Naive thymus-derived CD4-positive, alpha-beta T cell (primary cell): ENCODE measurements around the gene DMRTB1. TPM values are rescaled to one million over a fixed set of nuclear protein-coding genes. Genes with fewer than 3 reads are reported as not detected.

Source experiments
- ATAC-seq: fragments of 150-1000 bp; cut with Tn5 transposase; 2 replicates; pipeline ENCODE4 v1.10.0; 2021; ENCODE audit warnings: mild to moderate bottlenecking, moderate library complexity
- CTCF ChIA-PET: fragments of 350-600 bp; sonication (Branson Sonifier 250); formaldehyde crosslinking; loops from one replicate; lab custom pipeline; 2021; ENCODE audit warnings: antibody characterized with exemption; lab: Charles Lee
- POLR2A ChIA-PET: fragments of 350-600 bp; sonication (Branson Sonifier 250); formaldehyde crosslinking; loops from one replicate; lab custom pipeline; 2021; ENCODE audit warnings: antibody characterized with exemption, inconsistent platforms; lab: Charles Lee
- DNase-seq, 9 donors: peaks; one replicate each; pipeline versions ENCODE4 v3.0.0 to v3.0.0-alpha.2; 2020 to 2022; ENCODE audit warnings: mixed read lengths in 1 of 9
- H3K27ac ChIP-seq: one replicate; pipeline ENCODE4 v1.7.0; 2013; ENCODE audit warnings: mild to moderate bottlenecking, low read depth, low read length, moderate library complexity
- H3K27me3 ChIP-seq, 2 donors: one replicate each; pipeline ENCODE4 v1.7.0; 2013; ENCODE audit warnings: low read length in 2 of 2, mild to moderate bottlenecking in 2 of 2, moderate library complexity in 2 of 2; ENCODE audit not compliant: control insufficient read depth in 2 of 2, insufficient read depth in 2 of 2
- H3K36me3 ChIP-seq, 3 experiments: 1 replicate in 2 of 3; 2 replicates in 1 of 3; pipeline ENCODE4 v1.7.0; 2013; ENCODE audit warnings: low read length in 3 of 3, mild to moderate bottlenecking in 3 of 3, moderate library complexity in 1 of 3; ENCODE audit not compliant: insufficient read depth in 3 of 3, control insufficient read depth in 2 of 3
- H3K4me1 ChIP-seq, 2 donors: one replicate each; pipeline ENCODE4 v1.7.0; 2013; ENCODE audit warnings: low read length in 2 of 2, mild to moderate bottlenecking in 2 of 2, moderate library complexity in 1 of 2; ENCODE audit not compliant: control insufficient read depth in 2 of 2, insufficient read depth in 2 of 2
- H3K4me3 ChIP-seq: 2 replicates; pipeline ENCODE4 v1.7.0; 2013; ENCODE audit warnings: mild to moderate bottlenecking, low read length
- H3K9me3 ChIP-seq, 3 experiments: 1 replicate in 2 of 3; 2 replicates in 1 of 3; pipeline ENCODE4 v1.7.0; 2013; ENCODE audit warnings: low read length in 3 of 3; ENCODE audit not compliant: control insufficient read depth in 2 of 3
- H3K27ac Mint-ChIP-seq, 9 donors: one replicate each; pipeline ENCODE4 v1.8.0; 2020 to 2022; ENCODE audit warnings: mixed read lengths in 9 of 9, mild to moderate bottlenecking in 8 of 9, moderate library complexity in 5 of 9, inconsistent platforms in 2 of 9
- H3K27me3 Mint-ChIP-seq, 5 donors: one replicate each; pipeline ENCODE4 v1.8.0; 2021 to 2022; ENCODE audit warnings: mixed read lengths in 5 of 5, mild to moderate bottlenecking in 1 of 5
- H3K36me3 Mint-ChIP-seq, 5 donors: one replicate each; pipeline ENCODE4 v1.8.0; 2020 to 2022; ENCODE audit warnings: mixed read lengths in 5 of 5, mild to moderate bottlenecking in 3 of 5, inconsistent platforms in 1 of 5
- H3K4me1 Mint-ChIP-seq, 7 donors: one replicate each; pipeline ENCODE4 v1.8.0; 2020 to 2022; ENCODE audit warnings: mixed read lengths in 7 of 7, mild to moderate bottlenecking in 3 of 7, inconsistent platforms in 1 of 7
- H3K4me3 Mint-ChIP-seq, 10 donors: one replicate each; pipeline ENCODE4 v1.8.0; 2020 to 2022; ENCODE audit warnings: mild to moderate bottlenecking in 10 of 10, mixed read lengths in 10 of 10, moderate library complexity in 6 of 10, inconsistent platforms in 2 of 10
- H3K9me3 Mint-ChIP-seq, 11 donors: one replicate each; pipeline ENCODE4 v1.8.0; 2020 to 2022; ENCODE audit warnings: mixed read lengths in 11 of 11, mild to moderate bottlenecking in 4 of 11, inconsistent platforms in 1 of 11, moderate library complexity in 1 of 11
- intact Hi-C, 2 donors: fragments of 100-400 bp; cut with micrococcal nuclease; formaldehyde crosslinking; loops; one replicate each; pipeline ENCODE4 v1.15.1; 2023
- polyA plus RNA-seq, 2 donors: library from polyadenylated mRNA; unstranded; fragments of 300-500 nt; fragmentation: Illumina TruSeq; gene quantifications; one replicate each; pipeline ENCODE4 v1.2.3, GENCODE V29; 2021
- total RNA-seq, 6 experiments: library from RNA in 5 of 6; stranded (reverse) in 5 of 6; gene quantifications; 1 replicate in 5 of 6; 2 replicates in 1 of 6; pipeline ENCODE4 v1.2.3 and lab custom pipeline; 2021 to 2026

The DMRTB1 gene
- total and polyA plus RNA-seq, 7 experiments from 2014 or later, result not detected

DNA sequence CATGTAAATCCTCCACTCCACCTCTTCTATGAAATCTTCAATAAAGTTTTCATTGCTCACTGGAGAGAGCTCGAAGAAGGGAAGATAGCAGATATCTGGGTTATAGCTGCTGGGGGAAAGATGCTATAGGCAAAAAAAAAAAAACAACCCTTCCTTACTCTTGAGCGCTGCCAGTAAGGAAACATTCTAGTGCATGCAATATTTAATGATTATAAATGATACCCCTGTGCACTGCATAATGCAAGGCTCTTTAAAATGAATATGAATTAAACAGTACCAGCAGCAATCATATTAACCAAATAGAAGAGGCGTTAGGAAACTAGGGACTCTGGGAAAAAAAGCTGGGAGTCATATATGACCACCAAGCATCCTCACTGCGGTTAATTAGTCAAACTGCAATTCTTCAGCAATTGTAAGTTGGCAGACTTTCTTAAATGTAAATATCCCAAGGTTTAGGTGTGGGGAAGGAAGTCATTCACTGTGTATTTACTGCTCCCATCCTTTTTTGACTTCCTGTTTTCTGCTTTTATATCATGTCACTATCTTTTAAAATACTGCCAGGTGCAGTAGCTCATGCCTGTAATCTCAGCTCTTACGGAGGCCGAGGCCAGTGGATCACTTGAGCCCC lies 3.7 kb upstream of the DMRTB1 start:
- Histone ChIP-seq H3K4me3 (no peak overlapping the region), H3K4me1 (no peaks in the 10 kb centered on the region), H3K27ac (no peak overlapping the region), H3K36me3 (no peaks in the 10 kb centered on the region), H3K9me3 (no peaks in the 10 kb centered on the region), H3K27me3 (no peaks in the 10 kb centered on the region)
- Mint-ChIP-seq H3K27ac (no peak overlapping the region), H3K36me3 (no peaks in the 10 kb centered on the region), H3K9me3 (no peaks in the 10 kb centered on the region), H3K4me1 (no peaks in the 10 kb centered on the region), H3K4me3 (no peak overlapping the region), H3K27me3 (peaks cover 0 to 37% (median 4%) of the 10 kb centered on the region in 5 donors)
- POLR2A ChIA-PET, result no interaction called here
- intact Hi-C loops, result no loop called here
- ATAC-seq, result no peak
- no peak for DNase-seq
- CTCF ChIA-PET, result no interaction called here

DNA sequence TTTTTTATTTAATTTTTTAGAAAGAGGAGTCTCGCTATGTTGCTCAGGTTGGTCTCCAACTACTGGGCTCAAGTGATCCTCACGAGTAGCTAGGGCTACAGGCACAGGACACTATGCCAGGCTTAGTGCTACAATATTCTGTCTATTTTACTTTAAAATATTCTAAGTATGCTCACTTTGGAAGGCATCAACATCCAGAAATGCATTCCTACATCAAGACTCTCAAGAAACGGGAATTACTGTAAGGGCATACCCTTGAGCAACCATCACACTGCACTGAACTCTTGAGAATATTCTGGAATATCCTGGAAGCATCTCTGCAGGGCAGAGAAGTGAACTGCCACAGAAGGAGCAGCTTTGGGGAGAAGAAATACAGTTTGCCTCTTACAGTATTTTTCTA lies 565 bp upstream of the DMRTB1 start:
- ATAC-seq (no peak), DNase-seq (no peak)
- no peaks in the 10 kb centered on the region for H3K27me3 ChIP-seq
- CTCF ChIA-PET, result no interaction called here
- no peaks in the 10 kb centered on the region for H3K4me1 ChIP-seq
- no peak overlapping the region for H3K27ac ChIP-seq
- H3K4me3 Mint-ChIP-seq, result no peak overlapping the region
- H3K27me3 Mint-ChIP-seq, result peaks cover 0 to 17% (median 4%) of the 10 kb centered on the region in 5 donors
- POLR2A ChIA-PET, result no interaction called here
- no peak overlapping the region for H3K27ac Mint-ChIP-seq
- H3K36me3 Mint-ChIP-seq, result no peaks in the 10 kb centered on the region
- intact Hi-C loops, result no loop called here
- no peaks in the 10 kb centered on the region for H3K9me3 Mint-ChIP-seq
- H3K9me3 ChIP-seq, result no peaks in the 10 kb centered on the region
- no peak overlapping the region for H3K4me3 ChIP-seq
- H3K36me3 ChIP-seq, result no peaks in the 10 kb centered on the region
- H3K4me1 Mint-ChIP-seq, result no peaks in the 10 kb centered on the region

- POLR2A ChIA-PET, result no interaction called here
- ATAC-seq, result no peak
- H3K4me1 Mint-ChIP-seq, result no peaks in the 10 kb centered on the region
These were observed 1.0 kb downstream of the DMRTB1 start for GRCh38 chr1:53460211-53460634.

DNA sequence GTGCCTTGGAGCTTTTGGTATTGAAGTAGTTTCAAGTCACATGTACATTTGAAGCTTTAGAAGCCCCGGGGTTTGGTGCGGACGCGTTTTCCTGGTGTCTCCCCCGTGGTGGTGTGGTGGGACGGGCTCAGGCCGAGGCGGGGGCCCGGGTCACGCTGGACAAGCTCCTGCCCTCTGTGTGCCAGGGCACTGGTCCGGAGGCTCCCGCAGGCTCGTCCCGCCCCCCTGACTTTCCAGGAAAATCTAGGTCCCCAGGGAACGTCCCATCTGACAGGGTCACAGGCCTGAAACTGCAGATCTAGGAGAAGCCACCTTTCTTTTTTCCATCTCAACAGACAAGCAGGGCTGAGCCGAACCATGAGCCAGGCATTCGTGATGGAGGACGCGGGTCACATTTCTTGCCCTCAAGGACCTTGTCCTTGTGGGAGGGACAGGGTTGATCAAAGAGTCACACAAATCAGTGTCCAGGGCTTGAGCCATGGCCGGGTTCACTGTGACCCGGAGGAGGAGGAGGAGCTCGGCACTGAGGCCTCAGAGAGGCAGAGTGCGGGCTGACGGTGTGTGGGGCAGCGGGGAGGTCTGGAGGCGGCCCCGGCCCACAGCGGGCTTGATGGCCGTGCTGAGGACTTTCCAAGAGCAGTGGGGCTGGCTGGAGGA lies 1.6 kb downstream of the DMRTB1 start:
- Mint-ChIP-seq H3K4me1 (peaks cover 0 to 1% (median 0%) of the 10 kb centered on the region in 7 donors), H3K36me3 (no peaks in the 10 kb centered on the region), H3K27ac (no peak overlapping the region), H3K27me3 (peaks cover 0 to 5% (median 0%) of the 10 kb centered on the region in 5 donors), H3K4me3 (no peak overlapping the region), H3K9me3 (no peaks in the 10 kb centered on the region)
- intact Hi-C loops, result no loop called here
- DNase-seq (no peak), ATAC-seq (no peak)
- H3K4me3 ChIP-seq, result no peak overlapping the region
- ChIA-PET CTCF (no interaction called here), POLR2A (no interaction called here)
- no peaks in the 10 kb centered on the region for H3K36me3 ChIP-seq
- H3K9me3 ChIP-seq, result no peaks in the 10 kb centered on the region
- no peaks in the 10 kb centered on the region for H3K27me3 ChIP-seq
- H3K4me1 ChIP-seq, result no peaks in the 10 kb centered on the region
- H3K27ac ChIP-seq, result no peak overlapping the region

More at GRCh38 chr1:53460211-53460634, 1.0 kb downstream of the DMRTB1 start:
- H3K27me3 ChIP-seq, result no peaks in the 10 kb centered on the region
- no peak overlapping the region for H3K27ac ChIP-seq
- CTCF ChIA-PET, result no interaction called here
- H3K4me1 ChIP-seq, result no peaks in the 10 kb centered on the region
- Mint-ChIP-seq H3K27me3 (peaks cover 0 to 10% (median 0%) of the 10 kb centered on the region in 5 donors), H3K27ac (no peak overlapping the region), H3K9me3 (no peaks in the 10 kb centered on the region), H3K4me3 (no peak overlapping the region), H3K36me3 (no peaks in the 10 kb centered on the region)
- intact Hi-C loops, result no loop called here
- H3K9me3 ChIP-seq, result no peaks in the 10 kb centered on the region
- no peak for DNase-seq
- H3K4me3 ChIP-seq, result no peak overlapping the region
- H3K36me3 ChIP-seq, result no peaks in the 10 kb centered on the region

GRCh38 chr1:53461323-53462044 lies 2.3 kb downstream of the DMRTB1 start:
- H3K27me3 ChIP-seq, result no peaks in the 10 kb centered on the region
- Mint-ChIP-seq H3K27me3 (peaks cover 0 to 2% (median 0%) of the 10 kb centered on the region in 5 donors), H3K9me3 (no peaks in the 10 kb centered on the region), H3K4me1 (peaks cover 0 to 2% (median 0%) of the 10 kb centered on the region in 7 donors), H3K36me3 (no peaks in the 10 kb centered on the region), H3K27ac (no peak overlapping the region), H3K4me3 (no peak overlapping the region)
- intact Hi-C loops, result no loop called here
- no peaks in the 10 kb centered on the region for H3K36me3 ChIP-seq
- no peaks in the 10 kb centered on the region for H3K4me1 ChIP-seq
- CTCF ChIA-PET, result no interaction called here
- no peak for ATAC-seq
- POLR2A ChIA-PET, result no interaction called here
- no peaks in the 10 kb centered on the region for H3K9me3 ChIP-seq
- DNase-seq, result no peak
- H3K4me3 ChIP-seq, result no peak overlapping the region
- no peak overlapping the region for H3K27ac ChIP-seq

DNA sequence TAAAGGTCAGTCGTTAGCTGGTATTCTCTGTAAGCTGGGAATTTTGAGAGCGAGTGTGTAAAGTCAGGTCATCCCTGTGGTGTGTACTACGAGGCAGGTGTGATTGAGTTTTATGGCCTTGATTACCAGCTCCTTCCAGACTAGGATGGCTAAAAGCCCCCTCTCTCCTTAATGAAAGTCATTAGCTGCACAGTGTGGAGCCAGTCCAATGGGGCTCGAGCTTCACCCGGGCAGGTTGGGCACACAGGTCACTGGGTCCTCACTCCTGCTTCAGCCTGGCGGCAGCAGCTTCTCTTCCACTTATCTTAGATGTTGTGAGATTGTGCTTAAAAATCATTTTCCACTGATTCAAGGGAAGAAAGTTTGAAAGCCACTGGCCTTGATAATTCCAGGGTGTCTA lies 3.0 kb downstream of the DMRTB1 start:
- no peak overlapping the region for H3K4me3 Mint-ChIP-seq
- no peaks in the 10 kb centered on the region for H3K36me3 Mint-ChIP-seq
- H3K27me3 Mint-ChIP-seq, result no peaks in the 10 kb centered on the region
- intact Hi-C loops, result no loop called here
- H3K4me1 Mint-ChIP-seq, result peaks cover 0 to 2% (median 0%) of the 10 kb centered on the region in 7 donors
- Histone ChIP-seq H3K9me3 (no peaks in the 10 kb centered on the region), H3K4me3 (no peak overlapping the region), H3K27ac (no peak overlapping the region), H3K27me3 (no peaks in the 10 kb centered on the region), H3K4me1 (no peaks in the 10 kb centered on the region), H3K36me3 (no peaks in the 10 kb centered on the region)
- DNase-seq (no peak), ATAC-seq (no peak)
- POLR2A ChIA-PET, result no interaction called here
- CTCF ChIA-PET, result no interaction called here
- no peaks in the 10 kb centered on the region for H3K9me3 Mint-ChIP-seq
- no peak overlapping the region for H3K27ac Mint-ChIP-seq
